HL-60 (cell line): ENCODE measurements around the gene SOCS6.

Source experiments
- GABPA ChIP-seq: IDR thresholded peaks from 2 replicates; pipeline ENCODE4 v1.6.1; 2012; ENCODE audit warnings: low read depth
- SPI1 ChIP-seq: IDR thresholded peaks from 2 replicates; pipeline ENCODE4 v1.6.1; 2012; ENCODE audit warnings: low read depth, mild to moderate bottlenecking, borderline replicate concordance
- TF ChIP-seq, protein P1 (sequence below): IDR thresholded peaks from one replicate; pipeline ENCODE4 v1.5.1; 2011; ENCODE audit warnings: low read length, control low read depth, inconsistent platforms; ENCODE audit not compliant: insufficient read depth
- TF ChIP-seq, protein P2 (sequence below): IDR thresholded peaks from 2 replicates; pipeline ENCODE4 v1.6.1; 2012; ENCODE audit warnings: low read depth; ENCODE audit not compliant: insufficient replicate concordance

DNA sequence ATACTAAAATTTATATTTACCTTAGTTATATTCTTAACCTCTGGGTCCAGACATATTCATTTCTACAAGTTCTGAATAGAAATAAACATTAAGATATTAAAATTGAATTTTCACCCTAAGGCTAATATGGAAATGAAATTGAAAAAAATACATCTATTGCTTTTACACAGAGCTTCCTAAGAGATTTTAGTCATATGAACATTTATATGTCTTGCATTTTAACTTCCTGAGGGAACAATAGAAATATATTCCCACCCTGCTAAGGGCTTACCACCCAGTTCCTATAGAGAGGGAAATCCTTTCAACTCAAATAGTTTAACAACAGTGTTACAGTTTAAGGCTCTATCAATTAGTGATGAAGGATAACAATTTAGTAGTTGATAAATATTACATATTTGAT, 60.5 kb downstream of the SOCS6 start:
- TF ChIP-seq, protein P1, sequence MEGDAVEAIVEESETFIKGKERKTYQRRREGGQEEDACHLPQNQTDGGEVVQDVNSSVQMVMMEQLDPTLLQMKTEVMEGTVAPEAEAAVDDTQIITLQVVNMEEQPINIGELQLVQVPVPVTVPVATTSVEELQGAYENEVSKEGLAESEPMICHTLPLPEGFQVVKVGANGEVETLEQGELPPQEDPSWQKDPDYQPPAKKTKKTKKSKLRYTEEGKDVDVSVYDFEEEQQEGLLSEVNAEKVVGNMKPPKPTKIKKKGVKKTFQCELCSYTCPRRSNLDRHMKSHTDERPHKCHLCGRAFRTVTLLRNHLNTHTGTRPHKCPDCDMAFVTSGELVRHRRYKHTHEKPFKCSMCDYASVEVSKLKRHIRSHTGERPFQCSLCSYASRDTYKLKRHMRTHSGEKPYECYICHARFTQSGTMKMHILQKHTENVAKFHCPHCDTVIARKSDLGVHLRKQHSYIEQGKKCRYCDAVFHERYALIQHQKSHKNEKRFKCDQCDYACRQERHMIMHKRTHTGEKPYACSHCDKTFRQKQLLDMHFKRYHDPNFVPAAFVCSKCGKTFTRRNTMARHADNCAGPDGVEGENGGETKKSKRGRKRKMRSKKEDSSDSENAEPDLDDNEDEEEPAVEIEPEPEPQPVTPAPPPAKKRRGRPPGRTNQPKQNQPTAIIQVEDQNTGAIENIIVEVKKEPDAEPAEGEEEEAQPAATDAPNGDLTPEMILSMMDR, result no peak
- TF ChIP-seq SPI1 (no peak), GABPA (no peak)
- TF ChIP-seq, protein P2, sequence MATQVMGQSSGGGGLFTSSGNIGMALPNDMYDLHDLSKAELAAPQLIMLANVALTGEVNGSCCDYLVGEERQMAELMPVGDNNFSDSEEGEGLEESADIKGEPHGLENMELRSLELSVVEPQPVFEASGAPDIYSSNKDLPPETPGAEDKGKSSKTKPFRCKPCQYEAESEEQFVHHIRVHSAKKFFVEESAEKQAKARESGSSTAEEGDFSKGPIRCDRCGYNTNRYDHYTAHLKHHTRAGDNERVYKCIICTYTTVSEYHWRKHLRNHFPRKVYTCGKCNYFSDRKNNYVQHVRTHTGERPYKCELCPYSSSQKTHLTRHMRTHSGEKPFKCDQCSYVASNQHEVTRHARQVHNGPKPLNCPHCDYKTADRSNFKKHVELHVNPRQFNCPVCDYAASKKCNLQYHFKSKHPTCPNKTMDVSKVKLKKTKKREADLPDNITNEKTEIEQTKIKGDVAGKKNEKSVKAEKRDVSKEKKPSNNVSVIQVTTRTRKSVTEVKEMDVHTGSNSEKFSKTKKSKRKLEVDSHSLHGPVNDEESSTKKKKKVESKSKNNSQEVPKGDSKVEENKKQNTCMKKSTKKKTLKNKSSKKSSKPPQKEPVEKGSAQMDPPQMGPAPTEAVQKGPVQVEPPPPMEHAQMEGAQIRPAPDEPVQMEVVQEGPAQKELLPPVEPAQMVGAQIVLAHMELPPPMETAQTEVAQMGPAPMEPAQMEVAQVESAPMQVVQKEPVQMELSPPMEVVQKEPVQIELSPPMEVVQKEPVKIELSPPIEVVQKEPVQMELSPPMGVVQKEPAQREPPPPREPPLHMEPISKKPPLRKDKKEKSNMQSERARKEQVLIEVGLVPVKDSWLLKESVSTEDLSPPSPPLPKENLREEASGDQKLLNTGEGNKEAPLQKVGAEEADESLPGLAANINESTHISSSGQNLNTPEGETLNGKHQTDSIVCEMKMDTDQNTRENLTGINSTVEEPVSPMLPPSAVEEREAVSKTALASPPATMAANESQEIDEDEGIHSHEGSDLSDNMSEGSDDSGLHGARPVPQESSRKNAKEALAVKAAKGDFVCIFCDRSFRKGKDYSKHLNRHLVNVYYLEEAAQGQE, result no peak
